Mesothelial cell of epicardium (in vitro differentiated cells): Measurements from ENCODE around the gene GLP1R. TPM values are rescaled to one million over a fixed set of nuclear protein-coding genes. Genes with fewer than 3 reads are reported as not detected.

Experiments used
- DNase-seq, 2 experiments: peaks; one replicate each; pipeline ENCODE4 v3.0.0; 2021; ENCODE audit warnings: low spot score in 2 of 2; ENCODE audit not compliant: unreplicated experiment in 2 of 2
- H3K27ac Mint-ChIP-seq: 2 replicates; pipeline ENCODE4 v1.8.0; 2021; ENCODE audit warnings: mixed read lengths
- H3K27me3 Mint-ChIP-seq: 2 replicates; pipeline ENCODE4 v1.8.0; 2021; ENCODE audit warnings: low read depth, mixed read lengths
- H3K36me3 Mint-ChIP-seq: 2 replicates; pipeline ENCODE4 v1.8.0; 2021; ENCODE audit warnings: mixed read lengths
- H3K4me1 Mint-ChIP-seq: 2 replicates; pipeline ENCODE4 v1.8.0; 2021; ENCODE audit warnings: mixed read lengths
- H3K4me3 Mint-ChIP-seq: 2 replicates; pipeline ENCODE4 v1.8.0; 2021; ENCODE audit warnings: mild to moderate bottlenecking, moderate library complexity, mixed read lengths
- H3K9me3 Mint-ChIP-seq: 2 replicates; pipeline ENCODE4 v1.8.0; 2021; ENCODE audit warnings: mixed read lengths
- CTCF ChIP-seq: fragments of 200-600 bp; sonication (generic); IDR thresholded peaks from one replicate; pipeline ENCODE4 v1.5.0; 2021; ENCODE audit warnings: antibody characterized with exemption; ENCODE audit not compliant: unreplicated experiment
- total RNA-seq: library from RNA; stranded (reverse); gene quantifications from 3 replicates; pipeline ENCODE4 v1.2.1, GENCODE V29; 2021

Gene GLP1R
- not detected in 3 replicates for total RNA-seq

DNA sequence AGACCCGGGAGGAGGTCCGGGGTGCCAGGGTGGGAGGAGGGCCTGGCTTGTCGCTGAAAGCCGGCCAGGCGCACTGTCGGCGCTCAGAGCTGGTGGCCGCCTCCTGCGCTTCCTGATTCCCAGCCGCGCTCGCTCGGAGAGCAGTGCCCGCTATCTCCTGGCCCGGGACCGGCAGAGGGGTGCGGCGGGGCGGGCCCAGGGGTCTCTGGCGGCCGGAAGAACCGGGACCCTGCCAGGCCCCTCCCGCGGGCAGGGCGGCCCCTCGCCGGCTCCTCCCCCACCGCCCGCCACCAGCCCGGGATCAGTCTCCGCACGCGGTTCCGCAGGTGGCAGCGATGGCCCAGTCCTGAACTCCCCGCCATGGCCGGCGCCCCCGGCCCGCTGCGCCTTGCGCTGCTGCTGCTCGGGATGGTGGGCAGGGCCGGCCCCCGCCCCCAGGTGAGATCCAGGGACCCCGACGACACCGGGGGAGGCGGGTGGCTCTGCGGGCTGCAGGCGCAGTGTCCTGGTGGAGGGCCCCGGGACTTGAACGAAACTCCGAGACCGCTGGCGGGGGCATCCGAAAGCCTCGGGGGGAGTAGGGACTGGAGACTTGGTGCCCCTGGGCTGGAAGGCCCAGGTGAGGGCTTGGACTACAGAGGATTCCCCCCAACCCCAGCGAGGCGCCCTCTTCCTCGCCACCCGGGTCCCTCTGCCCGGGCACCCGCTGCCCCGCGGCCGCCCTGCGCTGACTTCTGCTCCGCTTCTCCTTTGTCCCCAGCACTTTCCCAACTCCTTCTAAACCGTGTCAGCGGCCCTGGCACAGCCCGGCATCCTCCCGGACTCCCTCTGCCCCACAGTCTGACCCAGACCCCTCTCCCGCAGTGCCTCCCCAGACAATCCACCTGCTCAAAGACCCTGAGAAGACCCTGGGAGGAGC, at the start of gene GLP1R:
Gene GLP1R, plus strand, starts transcription at position 301 of the 919 bp plus-strand sequence. Its CDS starts 60 bp downstream, at position 361.
- H3K4me3 Mint-ChIP-seq: peak within 1 kb of the TSS; percentile 43
- no peak within 1 kb of the TSS for H3K27ac Mint-ChIP-seq
- H3K9me3 Mint-ChIP-seq: no peaks in the 10 kb centered on the region
- peaks cover 2% of the 10 kb centered on the region for H3K4me1 Mint-ChIP-seq
- peak in 1 of 2 experiments; percentile 36 for DNase-seq
- H3K36me3 Mint-ChIP-seq: no peaks in the 10 kb centered on the region
- no peak for TF ChIP-seq CTCF
- H3K27me3 Mint-ChIP-seq: peaks cover 94% of the 10 kb centered on the region

DNA sequence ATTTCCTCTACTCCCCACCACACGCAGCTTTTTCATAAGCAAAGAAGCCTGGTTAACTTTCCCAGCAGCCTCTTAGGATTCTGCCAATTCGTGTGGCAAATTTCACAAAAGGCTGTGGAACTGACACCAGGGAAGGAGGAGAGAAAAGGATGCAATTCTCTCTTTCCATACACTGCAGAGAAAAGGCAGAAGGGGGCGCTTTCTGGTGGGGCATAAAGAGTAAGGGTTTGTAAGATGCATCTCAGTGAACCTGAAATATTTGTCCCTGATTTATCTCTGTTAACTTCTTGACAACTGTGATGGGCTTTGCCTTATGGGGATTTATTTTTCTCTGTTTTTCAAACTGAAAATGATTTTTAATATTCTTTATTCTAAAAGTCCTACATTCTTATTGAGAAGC, 45.5 kb upstream of the GLP1R start:
- Mint-ChIP-seq H3K9me3 (peaks cover 7% of the 10 kb centered on the region), H3K4me1 (no peaks in the 10 kb centered on the region), H3K4me3 (no peak overlapping the region), H3K36me3 (no peaks in the 10 kb centered on the region), H3K27ac (no peak overlapping the region), H3K27me3 (peaks cover 90% of the 10 kb centered on the region)
- TF ChIP-seq CTCF: no peak
- no peak for DNase-seq

- Mint-ChIP-seq H3K27me3 (peaks cover 90% of the 10 kb centered on the region), H3K36me3 (no peaks in the 10 kb centered on the region), H3K4me3 (no peak overlapping the region), H3K4me1 (no peaks in the 10 kb centered on the region), H3K9me3 (peaks cover 7% of the 10 kb centered on the region), H3K27ac (no peak overlapping the region)
- no peak for DNase-seq
- no peak for TF ChIP-seq CTCF
Measured at GRCh38 chr6:39003492-39003891, 45.1 kb upstream of the GLP1R start.

DNA sequence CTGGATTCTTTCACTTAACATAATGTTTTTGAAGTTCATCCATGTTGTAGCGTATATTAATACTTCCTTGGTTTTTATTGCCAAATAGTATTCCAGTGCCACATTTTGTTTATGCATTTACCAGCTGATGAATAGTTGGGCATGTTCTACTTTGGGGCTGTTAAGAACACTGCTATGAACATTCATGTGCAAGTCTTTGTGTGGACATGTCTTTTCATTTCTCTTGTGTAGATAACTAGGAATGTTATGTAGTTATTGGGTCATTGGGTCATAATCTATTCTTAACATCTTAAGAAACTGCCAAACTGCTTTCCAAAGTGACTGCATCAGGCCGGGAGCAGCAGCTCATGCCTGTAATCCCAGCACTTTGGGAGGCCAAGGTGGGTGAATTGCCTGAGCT, 43.8 kb upstream of the GLP1R start:
- H3K9me3 Mint-ChIP-seq: peaks cover 7% of the 10 kb centered on the region
- peaks cover 90% of the 10 kb centered on the region for H3K27me3 Mint-ChIP-seq
- no peaks in the 10 kb centered on the region for H3K36me3 Mint-ChIP-seq
- DNase-seq: no peak
- H3K4me3 Mint-ChIP-seq: no peak overlapping the region
- TF ChIP-seq CTCF: no peak
- H3K27ac Mint-ChIP-seq: no peak overlapping the region
- H3K4me1 Mint-ChIP-seq: no peaks in the 10 kb centered on the region

- H3K27ac Mint-ChIP-seq: no peak overlapping the region
- H3K27me3 Mint-ChIP-seq: peaks cover 90% of the 10 kb centered on the region
- no peaks in the 10 kb centered on the region for H3K36me3 Mint-ChIP-seq
- no peaks in the 10 kb centered on the region for H3K4me1 Mint-ChIP-seq
- TF ChIP-seq CTCF: no peak
- no peak for DNase-seq
- H3K9me3 Mint-ChIP-seq: peaks cover 7% of the 10 kb centered on the region
- no peak overlapping the region for H3K4me3 Mint-ChIP-seq
Measured at GRCh38 chr6:39005774-39006173, 42.8 kb upstream of the GLP1R start.
